RCC 7860 (cell line): ENCODE results near the gene AGTRAP.

Source experiments
- DNase-seq: peaks from one replicate; pipeline ENCODE4 v3.0.0-alpha.2; 2015; ENCODE audit warnings: low spot score
- FAIRE-seq: peaks from 2 replicates; lab custom pipeline; 2012; peaks lifted over from hg19 to GRCh38; lab: Jason Lieb, UNC

The AGTRAP gene

GRCh38 chr1:11731691-11732283 is 4.1 kb upstream of the AGTRAP start:
- DNase-seq (no peak), FAIRE-seq (no peak)

GRCh38 chr1:11733306-11733705 is 2.6 kb upstream of the AGTRAP start:
- DNase-seq = no peak
- no peak for FAIRE-seq

GRCh38 chr1:11735531-11735853 is 444 bp upstream of the AGTRAP start:
- FAIRE-seq (no peak), DNase-seq (no peak)

GRCh38 chr1:11736746-11737639 is 1.1 kb downstream of the AGTRAP start:
- FAIRE-seq = no peak
- DNase-seq = peak; percentile 77

GRCh38 chr1:11738096-11738495 is 2.2 kb downstream of the AGTRAP start:
- FAIRE-seq (no peak), DNase-seq (no peak)

GRCh38 chr1:11738783-11739182 is 2.8 kb downstream of the AGTRAP start:
- FAIRE-seq = no peak
- DNase-seq = no peak

- DNase-seq (no peak), FAIRE-seq (no peak)
These were observed 4.6 kb downstream of the AGTRAP start for GRCh38 chr1:11740258-11741192.

- DNase-seq (no peak), FAIRE-seq (no peak)
These were observed 5.5 kb downstream of the AGTRAP start for GRCh38 chr1:11741482-11741881.

- DNase-seq = no peak
- FAIRE-seq = no peak
These were observed 6.1 kb downstream of the AGTRAP start for GRCh38 chr1:11741919-11742558.

GRCh38 chr1:11744287-11744686 is 8.4 kb downstream of the AGTRAP start:
- DNase-seq = no peak
- no peak for FAIRE-seq

- no peak for FAIRE-seq
These were observed 10.2 kb downstream of the AGTRAP start for GRCh38 chr1:11746092-11746491.

GRCh38 chr1:11746795-11747487 is 11.0 kb downstream of the AGTRAP start:
- DNase-seq (no peak), FAIRE-seq (no peak)

More at GRCh38 chr1:11746092-11746491, 10.2 kb downstream of the AGTRAP start:
- DNase-seq = no peak

- no peak for FAIRE-seq
These were observed 12.6 kb downstream of the AGTRAP start for GRCh38 chr1:11748294-11749202.

GRCh38 chr1:11749203-11749689 is 13.3 kb downstream of the AGTRAP start:
- no peak for FAIRE-seq
- DNase-seq = peak; percentile 39

More at GRCh38 chr1:11748294-11749202, 12.6 kb downstream of the AGTRAP start:
- no peak for DNase-seq

- no peak for DNase-seq
- no peak for FAIRE-seq
These were observed 14.1 kb downstream of the AGTRAP start for GRCh38 chr1:11749996-11750395.

GRCh38 chr1:11751087-11751486 is 15.2 kb downstream of the AGTRAP start:
- FAIRE-seq = no peak

GRCh38 chr1:11752359-11753088 is 16.6 kb downstream of the AGTRAP start:
- DNase-seq (no peak), FAIRE-seq (no peak)

More at GRCh38 chr1:11751087-11751486, 15.2 kb downstream of the AGTRAP start:
- DNase-seq = no peak

- FAIRE-seq = no peak
- no peak for DNase-seq
These were observed 17.7 kb downstream of the AGTRAP start for GRCh38 chr1:11753555-11754208.
